ENCODE results near the gene ACSL6. TPM values are rescaled to one million over a fixed set of nuclear protein-coding genes. Genes with fewer than 3 reads are reported as not detected.

Gene ACSL6
- total RNA-seq, 1 experiment from 2014 or later, result 0.28 TPM

DNA sequence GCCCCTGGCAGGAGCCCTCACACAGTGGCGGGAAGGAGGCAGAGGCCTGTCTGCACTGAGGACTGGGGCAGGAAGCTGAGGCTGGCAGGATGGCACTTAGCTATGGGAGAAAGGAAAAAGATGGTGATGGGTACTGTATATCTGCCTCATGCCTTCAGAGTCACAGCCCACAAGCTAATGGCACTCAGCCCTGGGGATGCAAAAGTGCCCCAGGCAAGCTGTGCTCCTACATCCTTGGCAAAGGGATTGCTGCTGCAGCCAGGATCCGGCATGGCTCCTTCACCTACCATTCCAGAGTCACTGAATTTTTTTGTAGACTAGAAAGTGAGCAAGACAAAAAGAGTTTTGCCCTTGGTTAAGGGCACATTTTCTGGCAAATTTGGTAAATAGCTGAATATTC, 8.7 kb downstream of the ACSL6 start:
- no peak for DNase-seq
- H3K36me3 ChIP-seq (replicated peaks; ENCODE audit: control insufficient read depth, insufficient read depth, low read length), result no peaks in the 10 kb centered on the region
- no peak overlapping the region for H3K4me3 ChIP-seq (ENCODE audit: insufficient read depth, low read depth, low read length)
- H3K27me3 ChIP-seq (ENCODE audit: control insufficient read depth, insufficient read depth, low read length), result no peaks in the 10 kb centered on the region

DNA sequence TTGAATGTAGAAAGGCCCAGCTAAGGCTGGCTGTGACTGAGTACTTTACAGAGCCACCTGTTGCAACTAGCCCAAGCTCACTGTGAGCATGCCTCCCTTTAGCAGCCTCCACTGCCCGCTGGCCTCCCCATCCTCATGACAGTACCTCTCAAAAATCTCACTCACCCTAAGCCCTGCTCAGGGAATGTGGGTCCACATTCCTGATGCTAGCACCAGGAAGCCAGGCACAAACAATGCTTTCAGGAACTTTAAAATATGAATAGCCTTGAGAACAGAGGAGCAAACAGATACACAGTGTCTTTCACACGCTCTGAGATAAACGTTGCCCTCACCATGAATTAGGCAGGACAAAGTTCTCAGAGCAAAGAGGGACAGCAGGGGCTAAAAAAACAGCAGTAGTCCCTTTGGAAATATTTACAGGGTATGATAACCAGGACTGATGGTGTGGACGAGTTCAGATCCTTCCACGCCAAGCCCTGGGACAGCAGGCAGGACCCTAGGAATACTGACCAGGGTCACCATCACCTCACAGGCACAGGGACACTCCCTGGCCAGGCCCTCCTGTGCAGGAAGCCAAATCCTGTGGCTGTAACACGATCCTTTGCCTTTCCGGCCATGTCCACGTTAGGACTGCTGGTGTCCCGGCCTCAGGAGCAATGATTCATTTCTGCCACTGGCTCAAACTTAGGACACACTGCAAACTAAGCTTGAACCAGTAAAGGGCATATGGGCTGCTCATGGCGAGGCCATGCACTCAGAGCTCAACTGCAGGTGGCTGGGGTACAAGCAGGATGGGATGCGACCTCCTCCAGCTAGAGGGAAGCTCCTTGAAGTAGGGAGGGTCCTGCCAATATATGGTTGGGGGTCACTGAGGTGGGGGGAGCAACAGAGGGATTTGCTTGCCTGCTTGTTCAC, 9.6 kb downstream of the ACSL6 start:
- Histone ChIP-seq H3K27me3 (ENCODE audit: control insufficient read depth, insufficient read depth, low read length) (no peaks in the 10 kb centered on the region), H3K36me3 (replicated peaks; ENCODE audit: control insufficient read depth, insufficient read depth, low read length) (no peaks in the 10 kb centered on the region), H3K4me3 (ENCODE audit: insufficient read depth, low read depth, low read length) (no peak overlapping the region)
- no peak for DNase-seq

GRCh38 chr5:132000677-132001453, 10.6 kb downstream of the ACSL6 start:
- no peaks in the 10 kb centered on the region for H3K27me3 ChIP-seq (ENCODE audit: control insufficient read depth, insufficient read depth, low read length)
- DNase-seq, result no peak
- H3K4me3 ChIP-seq (ENCODE audit: insufficient read depth, low read depth, low read length), result no peak overlapping the region
- H3K36me3 ChIP-seq (replicated peaks; ENCODE audit: control insufficient read depth, insufficient read depth, low read length), result no peaks in the 10 kb centered on the region

DNA sequence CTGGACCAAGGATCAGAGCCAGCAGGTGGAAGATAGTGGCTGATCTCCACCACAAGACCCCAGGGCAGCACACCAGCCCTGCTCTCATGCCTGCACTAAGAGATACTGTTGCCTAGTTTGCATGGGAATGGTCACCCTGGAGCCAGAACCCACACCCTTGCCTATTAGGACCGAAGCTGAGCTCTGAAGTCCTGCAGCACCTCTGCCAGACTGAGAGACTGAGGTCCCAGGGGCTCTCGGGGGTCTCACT, 11.3 kb downstream of the ACSL6 start:
- no peak for DNase-seq
- H3K27me3 ChIP-seq (ENCODE audit: control insufficient read depth, insufficient read depth, low read length), result no peaks in the 10 kb centered on the region
- H3K4me3 ChIP-seq (ENCODE audit: insufficient read depth, low read depth, low read length), result no peak overlapping the region
- no peaks in the 10 kb centered on the region for H3K36me3 ChIP-seq (replicated peaks; ENCODE audit: control insufficient read depth, insufficient read depth, low read length)

GRCh38 chr5:131999441-132000240, 11.8 kb downstream of the ACSL6 start:
- Histone ChIP-seq H3K36me3 (replicated peaks; ENCODE audit: control insufficient read depth, insufficient read depth, low read length) (no peaks in the 10 kb centered on the region), H3K27me3 (ENCODE audit: control insufficient read depth, insufficient read depth, low read length) (no peaks in the 10 kb centered on the region), H3K4me3 (ENCODE audit: insufficient read depth, low read depth, low read length) (no peak overlapping the region)
- DNase-seq, result peak; percentile 48

- no peak for DNase-seq
- Histone ChIP-seq H3K4me3 (ENCODE audit: insufficient read depth, low read depth, low read length) (no peak overlapping the region), H3K27me3 (ENCODE audit: control insufficient read depth, insufficient read depth, low read length) (no peaks in the 10 kb centered on the region), H3K36me3 (replicated peaks; ENCODE audit: control insufficient read depth, insufficient read depth, low read length) (no peaks in the 10 kb centered on the region)
Measured at GRCh38 chr5:131999041-131999440, 12.4 kb downstream of the ACSL6 start.

DNA sequence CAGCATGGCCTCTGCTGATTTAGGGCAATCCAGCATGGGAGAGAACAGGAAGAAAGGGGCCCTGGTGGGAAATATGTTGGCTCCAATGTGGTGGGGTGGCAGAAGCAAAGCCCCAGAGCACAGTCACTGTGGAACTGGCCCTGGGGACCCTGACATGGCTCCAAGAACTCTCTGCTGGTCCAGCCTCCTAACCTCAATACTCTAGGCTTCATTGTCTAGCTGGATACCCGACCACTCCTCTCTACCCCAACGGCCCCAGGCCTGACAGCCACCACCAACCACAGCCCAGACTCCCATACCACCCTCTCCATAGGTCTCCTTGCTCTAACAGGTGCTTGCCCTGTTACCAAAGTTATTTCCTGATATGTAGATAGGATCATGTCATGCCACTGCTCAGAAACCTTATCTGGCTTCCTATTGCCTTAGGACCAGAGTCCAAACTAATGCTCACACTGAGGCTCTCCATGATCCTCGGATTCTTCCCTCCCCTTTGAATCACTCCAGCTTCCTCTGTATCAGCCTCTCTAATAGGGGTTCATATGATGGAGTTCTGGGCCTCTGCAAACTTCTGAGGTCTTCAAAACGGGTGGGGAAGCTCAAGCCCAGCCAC, 12.9 kb downstream of the ACSL6 start:
- Histone ChIP-seq H3K36me3 (replicated peaks; ENCODE audit: control insufficient read depth, insufficient read depth, low read length) (no peaks in the 10 kb centered on the region), H3K27me3 (ENCODE audit: control insufficient read depth, insufficient read depth, low read length) (no peaks in the 10 kb centered on the region), H3K4me3 (ENCODE audit: insufficient read depth, low read depth, low read length) (no peak overlapping the region)
- DNase-seq, result no peak

GRCh38 chr5:131997727-131998117, 13.7 kb downstream of the ACSL6 start:
- Histone ChIP-seq H3K27me3 (ENCODE audit: control insufficient read depth, insufficient read depth, low read length) (no peaks in the 10 kb centered on the region), H3K36me3 (replicated peaks; ENCODE audit: control insufficient read depth, insufficient read depth, low read length) (no peaks in the 10 kb centered on the region), H3K4me3 (ENCODE audit: insufficient read depth, low read depth, low read length) (no peak overlapping the region)
- DNase-seq, result no peak

- no peak for DNase-seq
- Histone ChIP-seq H3K4me3 (ENCODE audit: insufficient read depth, low read depth, low read length) (no peak overlapping the region), H3K27me3 (ENCODE audit: control insufficient read depth, insufficient read depth, low read length) (no peaks in the 10 kb centered on the region), H3K36me3 (replicated peaks; ENCODE audit: control insufficient read depth, insufficient read depth, low read length) (no peaks in the 10 kb centered on the region)
Measured at GRCh38 chr5:131997026-131997726, 14.3 kb downstream of the ACSL6 start.

DNA sequence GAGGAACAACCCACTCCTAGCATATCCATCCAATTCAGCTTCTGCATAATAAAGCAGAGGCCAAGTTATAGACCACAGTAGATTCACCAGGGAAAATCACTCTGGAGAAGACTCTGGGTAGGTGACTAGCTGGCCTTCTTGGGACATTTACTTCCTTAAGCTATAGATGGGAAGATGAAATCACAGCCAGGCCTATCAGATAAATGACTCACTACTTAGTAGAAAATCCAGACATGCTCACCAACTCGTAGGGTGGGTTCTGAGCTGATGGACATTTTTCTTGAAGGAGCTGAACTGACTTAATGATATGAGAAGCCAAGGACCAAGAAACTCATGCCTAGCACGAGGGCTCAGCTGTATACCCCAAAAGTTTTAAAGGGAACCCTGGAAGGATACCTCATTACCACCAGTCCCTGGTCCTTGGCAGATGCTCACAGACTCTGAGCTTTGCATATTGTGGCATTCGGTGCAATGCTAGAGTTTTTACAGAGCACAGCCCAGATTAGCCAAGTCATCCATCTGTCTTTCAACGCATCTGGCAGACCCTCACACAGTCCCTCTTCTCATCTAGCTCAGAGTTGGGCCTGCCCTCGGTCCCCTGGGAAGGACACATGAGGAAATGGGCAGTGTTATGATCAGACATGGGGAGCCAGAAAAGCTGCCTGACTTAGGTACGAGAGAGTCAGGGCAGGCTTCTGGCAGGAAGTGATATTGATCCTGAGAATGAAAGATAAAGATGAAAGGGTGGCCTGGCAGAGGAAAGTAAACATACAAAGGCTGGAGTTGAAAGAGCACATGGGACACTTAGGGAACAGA, 15.0 kb downstream of the ACSL6 start:
- H3K27me3 ChIP-seq (ENCODE audit: control insufficient read depth, insufficient read depth, low read length), result no peaks in the 10 kb centered on the region
- no peaks in the 10 kb centered on the region for H3K36me3 ChIP-seq (replicated peaks; ENCODE audit: control insufficient read depth, insufficient read depth, low read length)
- no peak overlapping the region for H3K4me3 ChIP-seq (ENCODE audit: insufficient read depth, low read depth, low read length)
- DNase-seq, result no peak

- H3K36me3 ChIP-seq (replicated peaks; ENCODE audit: control insufficient read depth, insufficient read depth, low read length), result no peaks in the 10 kb centered on the region
- H3K27me3 ChIP-seq (ENCODE audit: control insufficient read depth, insufficient read depth, low read length), result no peaks in the 10 kb centered on the region
- peak; percentile 64 for DNase-seq
Measured at GRCh38 chr5:131994533-131995226, 16.8 kb downstream of the ACSL6 start.

DNA sequence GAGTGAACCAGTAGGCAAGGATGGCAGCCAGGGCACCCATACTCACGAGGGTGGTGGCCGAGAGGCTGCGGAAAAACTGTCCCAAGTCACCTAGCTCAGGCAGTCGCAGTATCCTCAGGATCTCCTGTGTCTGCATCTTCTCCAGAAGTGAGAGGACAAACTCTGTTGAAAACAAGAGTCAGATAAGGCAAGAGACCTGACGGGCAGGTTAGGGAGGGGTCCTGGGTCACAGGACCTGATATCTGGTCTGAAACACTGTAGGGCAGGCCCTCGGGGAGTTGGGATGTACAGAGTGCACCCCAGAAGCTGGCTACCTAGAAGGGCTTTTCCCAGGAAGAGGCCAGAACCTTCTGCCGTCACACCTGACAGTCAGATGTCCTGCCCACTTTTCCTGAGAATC, 17.4 kb downstream of the ACSL6 start:
- no peaks in the 10 kb centered on the region for H3K36me3 ChIP-seq (replicated peaks; ENCODE audit: control insufficient read depth, insufficient read depth, low read length)
- no peak for DNase-seq
- H3K27me3 ChIP-seq (ENCODE audit: control insufficient read depth, insufficient read depth, low read length), result no peaks in the 10 kb centered on the region
- no peak overlapping the region for H3K4me3 ChIP-seq (ENCODE audit: insufficient read depth, low read depth, low read length)

More at GRCh38 chr5:131994533-131995226, 16.8 kb downstream of the ACSL6 start:
- no peak overlapping the region for H3K4me3 ChIP-seq (ENCODE audit: insufficient read depth, low read depth, low read length)

DNA sequence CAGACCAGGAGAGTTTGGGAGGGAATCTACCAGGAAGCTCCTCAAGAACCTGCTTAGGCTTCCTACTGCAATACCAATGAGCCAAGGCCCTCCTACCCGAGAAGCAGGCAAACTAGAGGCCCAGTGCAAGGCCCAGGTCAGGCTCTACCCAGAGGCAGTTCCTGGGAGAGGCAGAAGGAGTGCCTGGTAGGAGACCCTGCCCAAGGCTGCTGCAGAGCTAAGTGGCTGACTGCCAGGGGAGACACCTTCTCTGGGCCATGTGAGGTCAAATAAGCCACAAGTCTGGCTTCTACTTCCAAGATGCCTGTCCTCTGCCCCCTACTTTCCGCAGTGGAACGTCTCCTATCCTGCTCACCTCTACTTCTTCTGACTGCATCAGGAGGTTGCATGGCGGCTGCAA, 17.8 kb downstream of the ACSL6 start:
- no peaks in the 10 kb centered on the region for H3K27me3 ChIP-seq (ENCODE audit: control insufficient read depth, insufficient read depth, low read length)
- no peak overlapping the region for H3K4me3 ChIP-seq (ENCODE audit: insufficient read depth, low read depth, low read length)
- no peaks in the 10 kb centered on the region for H3K36me3 ChIP-seq (replicated peaks; ENCODE audit: control insufficient read depth, insufficient read depth, low read length)
- DNase-seq, result no peak
